GM18907 (cell line): Measurements from ENCODE around the gene MEDAG.

Source experiments
- ATAC-seq: cut with Tn5 transposase; IDR thresholded peaks from one replicate; pipeline ENCODE4 v1.9.1; 2021; ENCODE audit warnings: mild to moderate bottlenecking, moderate library complexity; ENCODE audit not compliant: unreplicated experiment

Gene MEDAG

DNA sequence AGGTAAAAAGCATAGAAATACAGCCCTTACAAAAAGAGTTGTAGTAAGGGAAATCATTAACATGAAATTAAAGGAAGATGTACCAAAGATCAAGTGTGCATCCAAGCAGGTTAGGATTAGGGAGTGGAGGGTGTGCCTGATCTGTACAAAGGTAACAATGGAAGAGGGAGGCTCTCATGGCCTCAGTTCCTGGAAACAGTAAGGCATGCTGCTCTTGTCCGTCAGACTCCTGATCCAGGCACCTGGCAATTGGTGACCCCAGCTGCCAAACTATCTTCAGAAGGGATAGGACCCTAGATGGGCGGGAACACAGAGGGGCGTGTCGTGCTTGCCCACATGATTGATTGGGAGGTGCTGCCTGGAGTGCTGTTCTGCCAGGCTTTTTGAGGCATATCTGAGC, 30.9 kb downstream of the MEDAG start:
- ATAC-seq = no peak

DNA sequence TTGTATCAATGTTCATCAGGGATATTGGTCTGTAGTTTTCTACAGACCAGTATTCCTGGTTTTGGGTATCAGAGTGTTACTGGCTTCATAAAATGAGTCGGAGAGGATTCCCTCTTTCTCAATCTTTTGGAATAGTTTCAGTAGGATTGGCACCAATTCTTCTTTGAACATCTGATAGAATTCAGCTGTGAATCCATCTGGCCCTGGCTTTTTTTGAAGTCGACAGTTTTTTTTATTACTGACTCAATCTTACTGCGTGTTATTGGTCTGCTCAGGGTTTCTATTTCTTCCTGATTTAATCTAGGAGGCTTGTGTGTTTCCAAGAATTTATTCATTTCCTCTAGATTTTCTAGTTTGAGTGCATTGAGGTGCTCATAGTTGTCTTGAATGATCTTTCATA, 37.8 kb downstream of the MEDAG start:
- ATAC-seq = no peak

DNA sequence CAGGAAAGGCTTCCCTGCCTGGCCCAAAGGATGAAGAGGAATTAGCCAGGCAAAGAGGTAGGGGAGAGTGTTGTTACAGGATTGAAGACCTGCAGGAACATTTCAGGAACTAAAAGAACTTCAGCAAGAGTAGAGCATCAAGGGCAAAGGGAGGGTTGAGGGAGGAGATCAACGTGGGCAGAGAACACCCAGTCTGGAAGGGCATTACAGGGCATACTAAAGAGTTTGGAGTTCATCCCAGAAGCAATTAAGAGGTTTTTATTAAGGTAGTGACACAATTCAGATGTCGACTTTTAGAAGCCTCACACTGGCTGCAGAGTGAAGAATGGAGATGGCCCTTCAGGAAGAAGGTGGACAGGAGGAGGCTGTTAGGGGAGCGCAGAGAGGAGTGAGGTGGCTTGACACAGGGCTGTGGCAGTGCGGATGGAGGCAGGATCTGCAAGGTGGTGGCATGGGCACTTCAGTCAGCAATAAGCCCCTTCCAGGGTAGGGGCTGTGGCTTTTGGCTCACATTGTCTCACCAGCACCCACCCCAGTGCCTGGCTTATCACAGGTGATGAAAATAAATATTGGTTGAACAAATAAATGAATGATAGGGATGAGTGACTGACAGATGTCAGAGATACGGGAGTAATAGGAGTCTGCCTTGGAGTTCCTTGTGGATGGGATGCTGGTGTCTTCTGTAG, 51.3 kb downstream of the MEDAG start:
- ATAC-seq = no peak

DNA sequence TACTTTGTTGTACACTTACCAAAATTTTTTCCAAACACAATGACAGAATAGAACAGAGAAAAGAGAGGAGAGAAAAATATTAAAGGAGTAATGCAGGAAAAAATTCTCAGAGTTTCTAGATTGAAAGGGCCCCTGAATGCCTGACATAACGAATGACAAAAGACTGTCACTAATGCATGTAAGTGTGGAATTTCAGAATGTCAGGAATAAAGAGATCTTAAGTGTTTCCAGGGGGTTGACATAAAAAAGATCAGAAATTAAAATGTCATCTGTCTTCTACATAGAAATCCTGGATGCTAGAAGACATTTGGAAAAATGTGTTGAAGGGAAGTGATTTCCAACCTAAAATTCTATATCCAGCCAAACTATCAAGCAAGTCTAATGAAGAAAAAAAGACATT, 53.6 kb downstream of the MEDAG start:
- ATAC-seq = no peak

DNA sequence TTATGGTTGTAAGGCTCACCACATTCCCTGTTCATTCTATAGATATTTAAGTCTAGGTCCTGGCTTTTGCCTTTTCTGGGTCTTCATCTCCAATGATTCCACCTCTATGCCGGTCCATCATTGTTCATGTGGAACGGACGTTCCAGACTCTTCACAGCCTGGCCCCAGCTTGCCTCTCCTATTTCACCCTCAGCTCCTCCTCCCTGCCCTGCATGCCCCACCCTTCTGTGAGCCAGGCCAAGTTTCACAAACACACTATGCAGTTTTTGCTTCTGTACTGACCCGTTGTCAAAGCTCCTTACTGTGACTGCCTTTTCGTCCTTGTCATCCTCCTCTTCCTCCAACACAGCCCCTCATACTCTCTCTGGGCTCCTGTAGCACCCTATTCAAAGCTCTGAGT, 57.7 kb downstream of the MEDAG start:
- no peak for ATAC-seq

DNA sequence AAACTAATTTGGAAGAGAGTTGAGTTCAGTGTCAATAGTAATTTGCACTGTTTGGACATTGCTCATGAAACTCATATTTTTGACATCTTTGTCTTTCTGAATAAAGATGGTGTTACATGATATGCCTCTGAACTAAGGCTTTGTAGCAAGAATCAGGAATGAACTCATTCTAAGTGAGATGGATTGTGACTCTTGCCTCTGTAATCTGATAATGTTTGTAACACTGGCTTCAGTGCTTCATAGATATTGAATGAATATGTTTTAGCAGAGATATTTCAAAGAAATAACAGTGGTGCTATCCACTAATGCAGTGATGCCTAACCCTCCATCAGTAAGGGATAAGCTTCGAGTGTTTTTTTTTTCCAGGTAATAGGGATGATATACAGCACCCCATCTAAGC, 59.3 kb downstream of the MEDAG start:
- ATAC-seq = no peak

DNA sequence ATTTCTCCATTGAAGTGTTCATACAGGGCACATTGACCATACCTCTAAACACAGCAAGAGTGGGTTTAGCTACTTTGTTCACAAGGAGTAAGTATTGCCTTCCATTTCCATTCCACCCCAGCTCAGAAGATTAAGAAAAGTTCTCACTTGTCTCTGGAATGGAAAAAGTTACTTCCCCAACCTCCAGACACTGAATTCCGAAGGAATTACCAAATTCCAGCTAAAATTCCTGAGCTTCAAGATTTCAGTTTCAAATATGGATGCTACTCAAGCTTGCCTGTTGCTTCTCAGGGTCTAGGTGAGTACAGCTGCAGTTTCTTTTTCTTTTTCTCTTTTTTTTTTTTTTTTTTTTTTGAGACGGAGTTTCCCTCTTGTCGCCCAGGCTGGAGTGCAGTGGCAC, 60.0 kb downstream of the MEDAG start:
- ATAC-seq = no peak

DNA sequence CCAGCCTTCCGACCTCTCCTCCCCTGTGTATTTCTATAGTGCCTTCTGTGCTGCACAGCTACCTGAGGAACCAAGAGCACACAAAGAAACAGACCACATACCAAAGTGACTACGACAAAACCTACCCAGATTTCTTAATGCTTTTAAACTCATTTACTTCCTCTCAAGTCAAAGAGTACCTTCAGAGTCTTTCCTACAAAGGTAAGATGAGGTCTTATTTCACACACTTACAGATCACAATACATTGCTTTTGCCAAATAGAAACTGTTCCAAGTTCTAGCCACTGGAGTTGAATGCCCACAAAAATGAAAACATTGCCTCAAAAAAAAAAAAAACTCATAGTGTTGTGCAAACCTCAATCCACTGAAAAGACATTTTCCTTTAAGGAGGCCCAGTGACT, 62.8 kb downstream of the MEDAG start:
- ATAC-seq = no peak

DNA sequence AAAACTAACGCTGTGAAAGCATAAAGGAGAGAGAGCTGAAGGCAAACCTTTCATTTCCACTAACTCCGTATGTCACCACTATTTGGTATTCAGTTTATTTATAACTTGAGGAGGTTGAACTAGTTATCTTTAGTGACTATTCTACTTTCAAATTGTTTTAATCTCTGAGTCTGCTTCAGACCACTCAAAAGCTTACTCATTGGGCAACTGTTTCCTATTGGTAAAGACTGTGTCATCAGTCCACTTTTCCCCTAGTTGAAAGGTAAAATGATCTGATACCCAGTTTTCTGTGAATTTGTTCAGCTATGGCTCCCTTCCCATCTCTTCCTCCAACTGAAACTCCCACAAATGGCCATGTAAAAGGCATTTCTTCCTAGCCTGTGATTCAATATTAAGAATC, 65.5 kb downstream of the MEDAG start:
- ATAC-seq = no peak

DNA sequence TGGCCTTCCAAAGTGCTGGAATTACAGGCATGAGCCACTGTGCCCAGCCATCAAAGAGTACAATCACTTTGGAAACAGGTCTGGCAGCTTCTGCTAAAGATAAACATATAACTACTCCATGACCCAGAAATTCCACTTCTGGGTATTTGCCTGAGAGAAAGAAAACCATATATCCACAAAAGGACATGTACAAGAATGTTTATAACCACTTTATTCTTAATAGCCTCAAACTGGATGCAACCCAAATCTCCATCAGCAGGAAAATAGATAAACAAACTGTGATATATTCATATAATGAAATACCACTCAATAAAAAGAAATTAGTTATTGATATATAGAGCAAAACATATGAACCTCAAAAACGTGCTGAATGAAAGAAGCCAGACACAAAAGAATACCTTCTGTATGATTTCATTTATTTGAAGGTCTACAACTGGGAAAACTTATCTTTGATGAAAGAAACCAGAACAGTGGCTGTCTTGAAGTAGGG, 66.9 kb downstream of the MEDAG start:
- ATAC-seq = no peak

DNA sequence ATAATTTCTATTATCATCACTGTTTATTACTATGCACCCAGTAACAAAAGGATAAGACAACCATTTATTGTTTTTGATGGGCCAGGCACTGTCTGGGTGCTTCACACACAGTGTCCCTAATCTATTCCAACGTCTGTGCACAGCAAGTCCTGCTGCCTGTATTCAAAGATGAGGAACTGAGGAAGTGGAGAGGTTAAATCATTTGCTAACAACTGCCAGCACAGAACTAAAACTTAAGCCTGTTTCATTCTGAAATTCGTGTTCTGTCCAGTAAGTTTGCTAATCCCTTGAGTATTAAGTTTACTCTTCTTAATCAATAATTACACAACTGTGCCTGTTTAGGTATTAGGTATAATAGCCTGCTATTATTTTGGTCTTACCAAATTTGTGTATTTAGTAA, 68.3 kb downstream of the MEDAG start:
- ATAC-seq = peak; percentile 50
